GM13976 (cell line): Measurements from ENCODE around the gene ELMO2.

Experiments
- DNase-seq: peaks from one replicate; pipeline ENCODE4 v3.0.0; 2012; ENCODE audit warnings: low spot score
- in situ Hi-C: fragments of 300-500 bp; cut with MboI; formaldehyde crosslinking; loops from one replicate; pipeline ENCODE4 v1.12.0; 2022; ENCODE audit warnings: low sequenced_read_pairs, mixed read lengths, inconsistent platforms; ENCODE audit not compliant: unreplicated experiment
- TF ChIP-seq, protein P1 (sequence below): IDR thresholded peaks from 2 replicates; pipeline ENCODE4 v1.5.1; 2012; ENCODE audit warnings: borderline replicate concordance, mild to moderate bottlenecking; ENCODE audit not compliant: insufficient read depth; ENCODE audit errors: extremely low read depth, missing control alignments, control extremely low read depth

The ELMO2 gene

DNA sequence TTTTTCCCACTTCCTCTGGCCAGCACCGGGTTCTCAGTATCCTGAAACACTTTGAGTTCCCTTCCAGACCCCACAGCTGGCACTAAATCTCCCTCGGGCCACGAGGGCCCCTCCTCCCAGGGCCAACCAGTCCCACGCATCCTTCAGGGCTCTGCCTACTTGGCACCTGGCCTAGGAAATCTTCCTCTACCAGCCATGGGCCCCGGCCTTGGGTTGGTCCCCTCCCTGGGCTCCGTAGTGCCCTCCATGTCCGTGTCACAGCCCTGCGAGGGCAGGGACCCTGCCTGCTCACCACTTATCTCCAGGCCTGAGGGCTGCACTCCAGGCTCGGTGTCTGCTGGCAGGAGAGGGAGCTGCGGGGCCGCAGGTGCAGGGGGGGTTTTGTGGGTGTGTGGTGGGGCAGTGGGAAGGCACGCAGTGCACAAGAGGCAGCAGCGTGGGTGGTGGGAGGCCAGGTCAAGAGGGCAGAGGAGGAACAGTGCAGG is 49.3 kb downstream of the ELMO2 start:
- no peak for DNase-seq
- TF ChIP-seq, protein P1, sequence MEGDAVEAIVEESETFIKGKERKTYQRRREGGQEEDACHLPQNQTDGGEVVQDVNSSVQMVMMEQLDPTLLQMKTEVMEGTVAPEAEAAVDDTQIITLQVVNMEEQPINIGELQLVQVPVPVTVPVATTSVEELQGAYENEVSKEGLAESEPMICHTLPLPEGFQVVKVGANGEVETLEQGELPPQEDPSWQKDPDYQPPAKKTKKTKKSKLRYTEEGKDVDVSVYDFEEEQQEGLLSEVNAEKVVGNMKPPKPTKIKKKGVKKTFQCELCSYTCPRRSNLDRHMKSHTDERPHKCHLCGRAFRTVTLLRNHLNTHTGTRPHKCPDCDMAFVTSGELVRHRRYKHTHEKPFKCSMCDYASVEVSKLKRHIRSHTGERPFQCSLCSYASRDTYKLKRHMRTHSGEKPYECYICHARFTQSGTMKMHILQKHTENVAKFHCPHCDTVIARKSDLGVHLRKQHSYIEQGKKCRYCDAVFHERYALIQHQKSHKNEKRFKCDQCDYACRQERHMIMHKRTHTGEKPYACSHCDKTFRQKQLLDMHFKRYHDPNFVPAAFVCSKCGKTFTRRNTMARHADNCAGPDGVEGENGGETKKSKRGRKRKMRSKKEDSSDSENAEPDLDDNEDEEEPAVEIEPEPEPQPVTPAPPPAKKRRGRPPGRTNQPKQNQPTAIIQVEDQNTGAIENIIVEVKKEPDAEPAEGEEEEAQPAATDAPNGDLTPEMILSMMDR: no peak
- in situ Hi-C loops: no loop called here

DNA sequence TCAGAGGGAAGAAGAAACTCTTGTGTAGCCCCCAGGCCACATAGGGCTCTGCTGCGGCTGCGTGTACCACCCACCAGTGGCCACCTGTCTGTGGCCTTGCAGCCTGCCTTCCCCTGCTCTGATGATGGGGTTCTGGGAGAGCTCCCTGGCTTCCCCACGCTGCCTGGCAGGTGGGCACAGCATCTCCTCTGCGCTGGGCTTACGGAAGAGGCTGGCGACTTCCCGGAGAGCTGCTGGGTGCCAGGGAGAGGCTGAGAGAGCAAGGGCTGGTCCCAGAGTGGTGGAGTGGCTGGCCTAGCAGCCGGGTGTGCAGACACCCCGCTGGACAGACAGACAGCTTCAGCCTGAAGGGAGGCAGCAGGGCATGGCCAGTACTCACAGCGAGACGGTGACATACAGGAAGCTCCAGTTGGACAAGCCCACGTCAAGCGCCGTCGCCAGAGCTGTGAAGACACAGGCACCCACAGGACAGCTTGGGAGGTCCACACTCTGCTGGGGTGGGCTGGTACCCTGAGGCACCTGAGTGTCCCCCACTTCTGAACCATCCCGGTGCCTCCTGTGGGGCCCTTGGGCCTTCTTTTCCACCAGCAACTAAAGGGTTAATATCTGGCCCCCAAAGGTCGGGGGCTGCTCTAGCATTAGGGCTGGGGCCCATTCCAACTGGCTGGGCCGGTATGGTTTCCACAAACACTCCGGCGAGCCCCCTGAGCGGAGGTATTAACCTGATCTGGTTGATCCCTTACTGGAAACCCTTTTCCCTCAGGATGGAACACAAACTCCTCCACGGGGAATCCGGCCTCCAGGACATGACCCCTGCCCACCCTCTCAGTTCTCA is 50.0 kb downstream of the ELMO2 start:
- no peak for DNase-seq
- TF ChIP-seq, protein P1: no peak
- in situ Hi-C loops: no loop called here

DNA sequence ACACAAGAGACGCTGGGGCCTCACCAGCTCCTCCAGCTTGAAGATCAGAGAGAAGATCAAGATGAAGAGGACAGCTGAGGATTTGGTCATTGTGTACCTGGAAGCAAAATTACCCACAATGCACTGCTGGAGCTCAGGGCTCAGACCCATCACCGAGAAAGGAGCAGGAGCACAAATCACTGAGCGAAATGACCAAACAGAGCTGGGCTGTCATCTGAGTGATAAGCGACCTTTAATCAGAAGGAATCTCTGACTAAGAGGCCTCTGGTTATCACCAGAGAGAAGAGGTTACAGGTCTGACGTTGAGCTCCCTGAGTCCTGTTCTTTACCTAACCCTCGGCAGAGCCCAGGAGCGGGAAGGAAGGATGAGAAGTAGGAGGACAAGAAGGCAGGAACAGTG is 50.6 kb downstream of the ELMO2 start:
- TF ChIP-seq, protein P1: no peak
- in situ Hi-C loops: no loop called here
- no peak for DNase-seq

DNA sequence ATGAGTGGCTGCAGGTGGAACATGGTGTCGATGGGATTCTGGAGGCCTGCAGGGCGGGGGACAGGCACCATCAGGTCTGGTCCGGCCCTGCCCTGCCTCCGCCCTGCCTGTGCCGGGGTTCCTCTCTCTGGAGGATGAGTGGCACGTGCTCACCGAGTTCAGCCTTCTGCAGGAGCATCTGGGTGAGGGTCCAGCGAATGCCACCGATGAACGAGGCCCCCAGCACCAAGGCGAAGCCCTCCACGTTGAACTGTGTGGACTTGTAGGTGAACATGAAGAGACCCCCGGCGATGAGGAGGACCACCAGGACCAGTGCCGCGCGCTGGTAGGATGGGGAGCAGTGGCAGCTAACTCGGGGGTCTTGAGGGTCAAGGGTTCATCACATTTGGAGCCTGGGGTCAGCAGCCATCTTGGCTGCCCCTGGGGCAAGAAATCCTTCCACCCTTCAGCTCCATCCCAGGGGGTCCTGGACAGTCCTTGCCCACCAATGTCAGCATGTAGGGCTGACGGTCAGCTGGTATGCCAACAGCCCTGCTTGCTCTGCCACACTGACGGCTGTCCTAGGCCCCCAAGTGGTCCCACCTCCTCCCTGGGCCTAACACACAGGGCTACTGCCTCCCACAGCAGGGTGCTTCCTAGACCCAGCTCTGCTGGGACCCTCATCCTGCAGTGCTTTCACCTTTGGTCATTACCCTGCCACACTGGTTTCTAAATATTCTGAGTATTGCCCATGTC is 51.3 kb downstream of the ELMO2 start:
- in situ Hi-C loops: no loop called here
- DNase-seq: no peak
- TF ChIP-seq, protein P1: no peak

DNA sequence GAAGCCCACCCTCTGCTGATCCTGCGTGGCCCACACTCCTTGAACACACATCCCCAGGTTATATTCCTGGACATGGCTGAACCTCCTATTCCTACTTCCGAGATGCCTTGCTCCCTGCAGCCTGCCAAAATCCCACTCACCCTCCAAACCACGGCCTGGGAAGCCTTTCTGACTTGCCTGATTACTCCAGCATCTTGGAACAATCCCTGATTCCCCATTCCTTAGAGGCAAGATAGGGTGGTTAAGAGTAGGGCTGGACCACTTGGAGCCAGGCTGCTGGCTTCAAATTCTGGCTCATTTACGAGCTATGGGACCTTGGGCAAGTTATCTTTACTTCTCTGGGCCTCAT is 52.2 kb downstream of the ELMO2 start:
- no peak for DNase-seq
- TF ChIP-seq, protein P1: no peak
- in situ Hi-C loops: no loop called here

DNA sequence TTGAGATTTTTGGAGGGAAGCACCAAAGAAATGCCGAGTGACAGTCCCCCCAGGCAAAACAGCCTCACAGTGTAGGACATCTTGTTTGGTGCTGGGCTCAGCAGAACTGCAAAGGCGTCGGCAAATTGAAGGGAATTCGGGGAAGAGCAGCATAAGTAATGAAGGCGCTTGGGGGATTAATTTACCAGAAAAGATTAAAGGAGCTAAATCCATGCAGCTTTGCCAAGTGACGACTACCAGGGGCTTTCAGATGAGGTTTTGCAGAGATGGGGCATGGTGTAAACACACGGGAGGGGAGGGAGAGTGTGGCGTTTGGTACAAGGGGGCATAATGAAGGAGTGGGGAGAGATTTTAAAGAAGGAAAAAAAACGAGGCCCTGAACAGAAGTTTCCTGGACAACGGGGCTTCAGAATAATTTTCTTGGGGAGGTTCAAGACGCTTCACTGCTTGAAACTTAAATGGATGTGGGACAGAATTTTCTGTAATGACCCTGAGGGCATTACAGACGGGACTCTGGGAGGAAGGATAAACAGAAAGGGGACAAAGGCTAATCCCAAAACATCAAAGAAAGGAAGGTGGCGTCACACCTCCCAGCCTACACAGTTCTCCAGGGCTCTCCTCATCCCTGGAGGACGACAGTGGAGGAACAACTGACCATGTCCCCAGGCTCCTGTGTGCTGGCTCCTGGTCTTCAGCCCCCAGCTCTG is 52.8 kb downstream of the ELMO2 start:
- TF ChIP-seq, protein P1: no peak
- DNase-seq: no peak
- in situ Hi-C loops: no loop called here
